ELF-1 (cell line): ENCODE data around the gene KCNC1.
A peak's percentile ranks its signal among the peaks of the same experiment; 100 is the strongest.

ENCODE experiments used
- DNase-seq: peaks from one replicate; pipeline ENCODE4 v3.0.0-alpha.2; 2016; ENCODE audit warnings: low read depth, low spot score

Gene KCNC1

DNA sequence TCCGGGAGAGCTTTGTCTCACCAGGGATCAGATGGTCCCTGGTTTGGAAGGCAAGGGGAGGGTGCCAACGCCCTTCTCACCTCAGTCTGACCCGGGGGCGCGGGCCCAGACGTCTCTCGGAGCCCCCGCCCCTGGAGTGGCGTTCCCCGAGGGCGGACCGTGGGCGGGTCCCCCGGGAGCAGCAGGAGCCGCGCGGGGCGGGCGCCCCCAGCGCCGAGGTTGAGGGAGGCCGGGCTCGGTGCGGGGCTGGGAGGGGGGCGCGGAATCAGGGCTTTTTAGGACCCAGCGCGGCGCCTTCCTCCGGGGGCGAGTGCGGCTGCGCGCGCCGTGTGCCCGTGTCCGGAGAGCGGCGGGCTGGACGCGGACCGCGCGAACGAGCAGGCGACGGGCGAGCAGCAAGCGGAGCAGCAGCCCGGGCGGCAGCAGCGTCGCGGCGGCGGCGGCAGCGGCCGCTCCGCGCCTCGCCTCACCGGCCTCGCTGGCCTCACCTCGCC lies at the start of gene KCNC1:
TSS of gene KCNC1 (plus strand) at position 364 of the 494 bp plus-strand sequence. CDS start 1,222 bp downstream, outside the sequence.
- DNase-seq: peak; percentile 37

DNA sequence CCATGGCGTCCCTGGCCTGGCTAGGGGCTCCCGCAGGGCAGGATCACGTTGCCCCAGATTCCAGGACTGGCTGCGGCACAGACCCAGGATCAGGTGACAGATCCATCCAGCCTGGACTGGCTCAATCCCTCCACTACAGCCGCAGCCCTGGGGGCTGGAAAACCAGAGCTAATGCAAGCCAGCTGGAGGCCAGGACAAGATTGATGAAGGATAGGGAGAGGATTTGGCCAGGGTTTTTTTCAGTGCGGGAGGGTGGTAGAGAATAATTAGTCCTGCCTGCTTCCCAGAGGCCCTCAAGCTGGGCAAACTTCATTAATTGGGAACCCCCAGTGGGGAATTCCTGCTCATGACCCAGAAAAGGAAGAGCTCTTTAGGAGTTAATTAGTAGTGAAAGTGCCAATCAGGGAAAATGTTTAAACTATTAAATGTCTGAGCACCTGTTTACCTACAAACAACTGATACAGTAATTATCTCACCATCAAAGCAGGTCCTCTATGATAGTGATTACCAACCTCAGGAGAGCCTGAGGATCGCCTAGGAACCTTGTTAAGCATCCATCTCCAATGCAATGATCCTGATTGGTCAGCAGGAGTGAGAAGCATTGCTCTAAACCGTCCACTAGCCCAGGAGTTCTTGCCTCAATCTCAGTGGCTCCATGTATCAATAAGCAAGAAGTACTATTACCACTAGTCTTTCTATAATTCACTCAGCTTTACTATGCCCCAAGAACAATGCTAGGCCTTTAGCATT lies 48.2 kb upstream of the KCNC1 start:
- DNase-seq: peak; percentile 94

DNA sequence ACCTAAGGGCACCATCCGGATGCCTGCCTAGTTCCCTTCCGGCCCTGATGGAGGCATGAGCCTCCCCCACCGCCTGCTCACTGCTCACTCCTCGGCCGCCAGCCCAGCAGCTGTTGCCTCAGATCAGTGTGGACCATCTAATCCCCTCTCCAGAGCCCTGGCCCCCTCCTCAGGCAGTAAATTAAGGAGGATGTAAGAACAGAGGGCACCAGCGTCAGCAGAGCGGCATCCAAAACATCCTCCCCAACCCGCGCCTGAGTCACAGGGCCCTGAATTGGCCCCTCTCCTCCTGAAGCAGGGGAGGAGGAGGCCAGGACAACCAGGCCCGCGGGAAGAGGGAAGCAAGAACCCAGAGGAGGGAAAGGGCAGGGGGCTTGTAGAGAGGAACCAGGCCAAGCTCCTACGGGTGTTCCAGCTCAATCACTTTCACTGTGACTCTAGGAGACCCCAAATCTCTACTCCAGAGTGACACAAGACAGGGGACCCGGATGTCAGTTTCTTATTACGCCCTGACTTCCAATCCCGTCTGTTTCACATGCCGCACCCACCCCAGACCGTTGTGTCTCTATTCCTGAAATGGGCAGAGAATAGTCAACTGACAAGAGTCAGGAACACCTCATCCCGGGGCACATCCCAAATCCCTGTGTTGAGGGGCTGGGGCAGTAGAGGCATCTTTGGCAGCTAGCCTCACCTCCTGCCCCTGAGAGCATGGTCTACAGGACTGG lies 46.5 kb upstream of the KCNC1 start:
- DNase-seq: no peak

DNA sequence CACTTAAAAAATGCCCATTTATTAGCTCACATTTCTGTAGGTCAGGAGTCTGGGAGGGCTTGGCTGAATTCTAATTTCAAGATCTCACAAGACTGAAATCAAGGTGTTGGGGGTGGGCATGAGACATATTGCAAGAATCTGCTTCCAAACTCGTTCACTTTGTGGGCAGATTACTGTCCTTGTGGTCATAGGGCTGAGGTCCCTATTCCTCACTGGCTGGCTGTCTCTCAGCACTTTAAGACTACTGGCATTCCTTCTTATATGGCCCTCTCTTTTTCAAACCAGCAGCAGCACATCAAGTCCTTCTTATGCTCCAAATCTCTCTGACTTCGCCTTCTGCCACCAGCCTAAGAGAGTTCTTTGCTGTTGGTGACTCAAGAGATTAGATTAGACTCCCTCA lies 43.0 kb upstream of the KCNC1 start:
- DNase-seq: no peak

DNA sequence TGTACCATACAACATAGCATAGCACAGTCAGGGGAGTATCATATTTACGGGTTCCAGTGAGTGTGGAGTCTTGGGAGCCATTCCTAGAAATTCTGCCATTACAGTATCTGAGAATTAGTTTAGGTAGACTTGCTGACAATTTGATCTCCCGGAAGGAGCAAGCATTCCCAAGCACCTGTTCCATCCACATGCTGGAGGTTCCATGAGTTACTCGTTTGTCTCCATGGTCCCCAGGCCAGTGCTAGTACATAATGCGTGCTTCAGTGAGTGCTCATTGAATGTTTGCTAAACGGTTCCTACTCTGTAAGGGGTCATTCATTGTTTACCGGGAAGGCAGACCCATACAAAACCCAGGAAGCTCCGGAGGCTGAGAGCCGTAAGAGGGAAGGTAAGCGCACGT lies 42.6 kb upstream of the KCNC1 start:
- no peak for DNase-seq

DNA sequence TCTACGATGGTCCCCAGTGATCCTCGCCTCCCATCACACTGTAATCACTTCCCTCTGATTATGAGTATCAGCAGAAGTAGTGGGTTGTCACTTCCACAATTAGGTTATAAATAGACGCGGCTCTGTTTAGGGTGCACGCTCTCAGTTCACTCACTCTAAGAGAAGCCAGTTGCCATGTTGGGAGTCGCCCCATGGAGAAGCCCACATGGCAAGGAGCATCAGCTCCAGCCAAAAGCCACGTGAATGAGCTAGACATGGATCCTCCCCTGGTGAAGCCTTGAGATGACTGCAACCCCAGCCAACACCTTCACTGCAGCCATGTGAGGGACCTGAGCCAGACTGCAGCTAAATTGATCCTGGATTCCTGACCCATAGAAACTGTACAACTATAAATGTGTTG lies 41.6 kb upstream of the KCNC1 start:
- DNase-seq: no peak

DNA sequence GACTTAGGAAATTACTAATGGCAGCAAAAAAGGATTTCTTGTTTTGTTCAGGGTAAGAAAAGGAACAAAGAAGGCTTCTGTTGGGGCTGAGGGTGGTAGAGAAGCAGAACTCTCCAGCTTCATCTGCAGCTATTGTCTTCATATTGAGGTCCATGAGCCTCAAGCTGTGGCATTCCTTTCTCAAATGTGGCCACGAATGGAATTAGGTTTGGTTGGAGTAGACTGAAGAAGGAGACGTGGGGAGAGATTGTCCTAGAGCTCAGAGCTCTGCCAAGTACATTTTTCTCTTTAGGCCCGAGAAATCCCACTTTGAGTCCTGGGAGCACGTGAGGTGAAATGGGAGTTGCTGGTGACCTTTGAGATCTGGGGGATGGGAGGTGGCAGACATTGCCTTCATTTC lies 41.0 kb upstream of the KCNC1 start:
- DNase-seq: no peak

DNA sequence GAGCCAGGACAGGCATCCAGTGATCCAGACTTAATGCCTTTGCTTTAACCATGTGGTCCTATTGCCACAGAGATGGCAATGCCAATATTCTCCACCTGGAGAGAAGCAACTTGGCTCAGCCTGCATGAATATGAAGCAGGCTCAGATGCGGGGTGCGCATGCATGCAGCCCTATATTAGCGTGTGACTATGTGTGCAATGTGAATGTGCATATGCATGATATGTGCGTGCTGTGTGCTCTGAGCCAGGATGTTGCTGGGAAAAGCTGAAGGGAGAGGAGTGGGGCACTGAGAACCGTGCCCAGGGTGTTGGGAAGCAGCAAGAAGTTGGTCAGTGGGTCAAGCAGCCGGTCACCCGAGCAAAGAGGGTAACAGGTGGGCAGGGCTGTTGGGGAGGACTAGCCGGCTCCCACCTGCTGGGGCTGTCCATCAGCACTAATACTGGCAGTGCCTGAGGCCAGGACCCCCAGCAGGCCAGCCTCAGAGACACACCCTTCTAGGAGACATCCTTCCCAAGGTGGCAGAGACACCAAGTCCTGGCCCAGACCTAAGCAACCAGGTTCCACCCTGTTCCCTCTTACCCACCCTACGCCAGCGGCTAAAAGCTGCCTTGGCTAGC lies 40.0 kb upstream of the KCNC1 start:
- no peak for DNase-seq

DNA sequence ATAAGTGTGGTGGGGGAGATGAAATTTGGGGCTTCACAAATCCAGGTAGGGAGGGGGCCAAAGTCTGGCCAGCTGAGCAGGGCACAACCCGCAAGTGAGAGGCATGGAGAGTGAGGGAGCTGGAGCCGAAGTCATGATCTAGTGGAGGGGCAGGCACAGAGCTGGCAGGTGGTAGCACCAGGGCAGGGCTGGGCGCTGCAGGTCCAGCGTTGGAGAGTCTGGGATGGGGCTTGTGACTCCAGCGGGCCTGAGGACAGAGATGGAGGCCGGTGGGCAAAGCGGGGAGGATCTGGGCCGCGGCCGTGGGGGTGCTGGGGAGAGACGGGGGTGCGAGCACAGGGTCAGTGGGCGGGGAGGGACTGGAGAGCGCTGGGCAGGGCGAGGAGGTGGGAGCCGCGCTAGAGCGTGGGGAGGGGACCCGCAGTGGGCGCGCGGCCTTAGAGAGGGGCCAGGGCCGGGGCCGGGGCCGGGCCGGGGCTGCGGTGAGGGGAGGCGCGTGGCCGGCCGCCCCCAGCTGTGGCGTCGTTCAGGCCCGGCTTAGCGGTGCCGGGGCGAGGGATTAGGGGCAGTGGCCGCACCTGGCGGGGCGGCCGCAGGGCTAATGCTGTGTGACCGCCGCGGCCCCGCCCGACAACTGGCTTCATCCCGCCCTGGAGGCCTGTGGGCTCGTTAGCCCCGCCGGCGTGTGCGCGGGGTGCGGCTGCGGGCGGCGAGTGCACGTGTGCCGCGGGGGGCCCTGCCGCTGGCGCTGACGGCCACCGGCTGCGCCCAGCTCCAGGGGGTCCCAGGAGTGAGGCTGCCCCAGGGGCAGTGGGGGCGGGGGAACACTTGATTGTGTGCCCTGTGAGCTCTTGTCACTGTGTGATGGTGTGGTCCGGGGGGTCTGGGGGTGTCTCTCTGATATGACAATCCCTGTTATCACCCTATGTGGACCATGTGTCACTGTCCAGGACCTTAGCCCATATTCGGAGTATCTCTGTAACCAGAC lies 38.8 kb upstream of the KCNC1 start:
- DNase-seq: no peak

DNA sequence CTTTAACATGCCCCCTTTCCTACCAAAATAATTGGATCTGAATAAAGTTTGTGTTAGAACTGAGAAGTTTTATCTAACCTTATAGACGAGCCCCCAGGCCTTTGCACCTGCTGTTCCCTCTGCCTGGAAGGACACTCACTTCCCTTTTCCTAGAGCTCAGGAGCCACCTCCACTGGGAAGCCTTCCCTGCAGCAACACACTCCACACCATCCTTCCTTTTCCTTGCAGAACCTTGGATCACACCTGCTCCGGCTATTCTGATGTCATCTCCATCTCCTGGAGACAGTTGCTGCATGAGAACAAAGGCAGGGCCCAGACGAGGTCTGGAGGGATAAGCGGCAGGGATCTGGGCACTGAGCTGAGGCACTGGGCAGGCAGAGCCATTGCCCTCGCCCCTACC lies 37.8 kb upstream of the KCNC1 start:
- DNase-seq: no peak

DNA sequence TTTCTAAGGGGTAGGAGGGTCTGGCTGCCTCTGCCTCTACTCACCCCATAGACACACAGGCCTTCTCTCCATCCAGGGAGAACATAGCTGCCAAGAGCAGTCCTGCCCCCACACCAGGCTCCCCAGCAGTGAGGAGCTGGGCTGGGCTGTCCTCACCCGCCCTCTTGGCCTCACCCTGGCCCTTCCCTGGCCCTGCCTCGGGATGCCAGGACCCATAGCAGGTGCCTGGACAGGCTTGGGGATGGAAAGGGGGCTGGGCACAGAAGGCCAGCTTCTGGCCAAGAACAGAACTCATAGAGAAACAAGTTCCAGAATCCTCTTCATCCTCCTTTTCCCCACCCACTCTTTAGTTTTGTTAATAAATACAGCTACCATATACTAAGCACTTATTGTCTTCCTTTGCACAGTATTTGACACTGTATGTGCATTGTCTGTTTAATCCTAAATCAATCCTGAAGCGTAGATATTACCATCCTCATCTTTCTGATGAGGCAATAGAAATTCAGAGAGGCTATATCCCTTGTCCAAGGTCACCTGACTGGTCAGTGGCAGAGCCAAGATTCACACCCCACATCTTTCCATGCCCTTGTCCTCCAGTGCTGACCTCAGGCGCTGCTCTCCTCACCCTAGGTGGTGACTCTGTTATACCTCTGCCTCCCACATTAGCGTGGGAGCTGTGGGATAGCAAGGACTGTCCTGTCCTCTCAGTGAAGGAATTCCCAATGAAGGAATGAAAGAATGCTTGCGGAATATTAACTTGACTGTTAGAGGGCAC lies 37.2 kb upstream of the KCNC1 start:
- DNase-seq: no peak

DNA sequence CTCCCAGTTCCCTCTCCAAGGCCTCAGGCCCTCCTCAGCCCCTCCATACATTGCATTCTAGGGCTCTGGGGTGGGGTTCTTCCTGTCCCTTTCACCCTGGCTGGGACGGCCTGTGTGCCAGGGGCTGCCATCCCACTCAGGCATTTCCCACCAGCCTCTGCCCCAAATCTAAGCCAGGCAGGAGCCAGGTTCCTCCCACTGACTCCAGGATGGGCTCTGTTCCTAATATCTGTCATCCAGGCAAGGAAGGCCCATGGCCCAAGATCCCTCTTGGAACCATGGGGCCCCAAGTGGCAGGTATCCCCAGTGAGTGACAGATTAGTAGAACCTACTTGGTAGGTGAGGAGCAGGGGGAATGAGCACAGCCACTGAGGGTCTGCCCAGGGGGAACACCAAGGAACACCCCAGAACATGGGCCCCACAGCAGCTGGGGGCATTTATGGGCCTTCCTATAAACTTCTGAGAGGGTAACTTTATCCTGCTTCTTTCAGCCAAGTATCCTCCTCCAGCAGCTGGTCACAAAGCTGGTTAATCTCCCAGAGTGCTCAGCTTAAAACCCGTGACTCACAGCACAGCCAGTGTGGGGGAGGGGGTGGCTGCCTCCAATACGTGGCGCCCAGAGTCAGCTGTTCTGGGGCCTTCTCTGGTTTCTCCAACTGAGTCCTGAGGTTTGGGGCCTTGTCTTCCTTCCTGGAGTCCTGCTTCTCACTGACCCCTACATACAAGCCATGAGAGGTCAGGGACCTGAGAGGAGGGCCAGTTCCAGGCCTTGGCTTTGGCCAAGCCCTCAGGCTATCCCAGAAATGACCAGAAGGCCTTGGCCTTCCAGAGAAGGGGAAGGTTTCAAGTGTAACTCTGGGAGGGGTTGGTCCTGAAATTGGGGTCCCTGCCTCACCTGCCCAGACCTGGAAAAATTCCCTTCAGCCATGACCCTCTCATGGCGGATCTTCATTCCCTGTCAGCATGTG lies 35.1 kb upstream of the KCNC1 start:
- peak; percentile 13 for DNase-seq

DNA sequence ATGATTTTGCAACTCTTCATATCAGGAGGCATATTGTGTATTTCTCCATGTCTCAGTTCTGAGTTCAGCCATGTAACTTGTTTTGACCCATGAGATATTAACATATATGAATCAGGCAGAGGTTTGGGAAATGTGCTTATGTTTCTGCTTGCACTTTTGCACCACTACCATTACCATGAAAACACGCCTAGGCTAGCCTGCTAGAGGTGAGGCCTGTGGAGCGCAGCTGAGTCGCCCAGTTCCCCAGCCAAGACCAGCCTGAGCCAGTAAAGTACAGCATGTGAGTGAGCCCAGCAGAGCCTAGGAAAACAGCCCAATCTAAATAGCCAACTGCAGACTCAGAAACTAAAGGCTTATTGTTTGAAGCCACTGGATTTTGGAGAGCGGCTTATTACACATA lies 33.6 kb upstream of the KCNC1 start:
- DNase-seq: no peak

DNA sequence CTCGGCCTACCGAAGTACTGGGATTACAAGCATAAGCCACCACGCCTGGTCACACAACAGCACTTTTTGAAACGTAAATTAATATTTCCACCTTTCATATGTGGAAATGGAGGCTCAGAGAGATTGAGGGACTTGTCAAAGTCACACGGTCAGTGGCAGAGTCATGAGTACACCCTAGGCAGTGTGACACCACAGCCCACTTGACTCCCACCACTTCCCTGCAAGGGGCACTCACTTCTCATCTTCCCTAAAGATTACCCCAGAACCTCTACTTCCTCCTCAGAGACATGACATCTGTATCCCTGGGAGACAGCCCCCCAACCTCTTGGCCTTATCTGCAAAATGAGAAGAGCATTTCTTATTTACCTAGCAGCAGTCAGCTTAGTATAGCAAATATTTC lies 31.7 kb upstream of the KCNC1 start:
- no peak for DNase-seq

DNA sequence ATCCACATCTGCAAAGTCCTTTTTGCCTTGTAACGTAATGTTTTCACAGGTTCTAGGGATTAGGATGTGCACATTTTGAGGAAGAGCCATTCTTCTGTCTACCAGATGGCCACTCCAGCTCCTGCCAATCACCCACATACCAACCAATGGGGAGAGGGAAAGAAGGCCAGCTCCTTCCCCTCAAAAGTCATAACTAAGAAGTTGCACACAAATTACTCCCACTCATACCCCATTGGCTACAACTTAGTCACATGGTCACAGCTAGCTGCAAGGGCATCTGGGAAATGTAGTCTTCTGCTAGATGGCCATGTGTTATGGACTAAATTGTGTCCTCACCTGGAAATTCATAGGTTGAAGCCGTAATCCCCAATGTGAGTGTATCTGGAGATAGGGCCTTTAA lies 30.6 kb upstream of the KCNC1 start:
- no peak for DNase-seq

DNA sequence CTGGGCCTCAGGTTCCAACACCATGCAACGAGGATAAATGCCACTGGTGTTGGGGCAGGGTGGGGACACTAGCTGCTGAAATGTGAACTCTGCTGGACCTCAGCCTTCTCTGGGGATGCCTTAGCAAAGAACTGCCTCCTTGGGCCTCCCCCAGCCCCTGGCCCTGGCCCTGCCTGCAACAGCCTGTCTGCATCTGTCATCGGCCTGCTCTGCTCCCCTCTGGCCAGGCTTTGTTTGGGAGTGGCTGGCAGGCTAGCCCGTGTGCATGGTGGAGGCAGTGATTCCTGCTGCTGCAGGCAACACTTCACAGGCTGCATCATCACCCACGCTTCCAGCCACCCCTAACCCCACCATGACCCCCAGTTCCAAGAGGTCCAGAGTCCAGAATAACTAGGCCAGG lies 26.8 kb upstream of the KCNC1 start:
- no peak for DNase-seq

DNA sequence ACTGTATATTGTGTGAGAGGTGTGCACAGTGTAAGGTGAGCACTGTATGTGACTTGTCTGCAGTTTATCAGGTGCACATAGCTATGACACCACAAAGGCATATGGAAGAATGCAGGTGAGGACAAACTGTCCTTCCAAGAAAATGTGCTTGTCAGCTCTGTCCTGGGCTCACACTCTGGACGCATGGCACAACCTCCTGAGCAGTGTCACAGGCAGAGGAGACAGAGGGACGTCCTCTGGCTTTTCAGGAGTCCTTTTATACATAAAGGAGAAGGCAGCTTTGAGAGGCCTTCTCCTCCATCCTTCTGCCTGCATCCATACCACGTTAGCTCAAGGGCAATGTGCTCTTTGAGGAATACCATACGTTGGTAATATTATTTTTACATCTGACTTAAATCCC lies 22.7 kb upstream of the KCNC1 start:
- no peak for DNase-seq

DNA sequence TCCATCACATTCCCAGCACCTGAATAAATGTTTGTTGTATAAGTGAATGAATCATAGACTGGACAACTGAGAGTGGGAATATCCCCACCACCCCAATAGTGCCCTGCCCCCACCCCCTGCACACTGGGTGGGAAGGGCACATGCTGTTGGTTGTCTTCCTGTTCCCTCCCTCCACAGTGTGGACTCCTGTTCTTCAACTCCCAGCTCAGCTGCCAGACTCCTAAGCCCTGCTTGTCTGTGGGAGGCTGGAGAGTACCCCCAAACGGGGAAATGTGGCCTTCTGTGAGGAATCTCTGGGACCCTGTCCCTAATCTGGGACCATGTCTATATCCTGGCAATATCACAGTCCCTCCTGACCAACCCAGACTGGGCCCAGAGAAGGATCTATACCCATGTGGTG lies 20.7 kb upstream of the KCNC1 start:
- no peak for DNase-seq

DNA sequence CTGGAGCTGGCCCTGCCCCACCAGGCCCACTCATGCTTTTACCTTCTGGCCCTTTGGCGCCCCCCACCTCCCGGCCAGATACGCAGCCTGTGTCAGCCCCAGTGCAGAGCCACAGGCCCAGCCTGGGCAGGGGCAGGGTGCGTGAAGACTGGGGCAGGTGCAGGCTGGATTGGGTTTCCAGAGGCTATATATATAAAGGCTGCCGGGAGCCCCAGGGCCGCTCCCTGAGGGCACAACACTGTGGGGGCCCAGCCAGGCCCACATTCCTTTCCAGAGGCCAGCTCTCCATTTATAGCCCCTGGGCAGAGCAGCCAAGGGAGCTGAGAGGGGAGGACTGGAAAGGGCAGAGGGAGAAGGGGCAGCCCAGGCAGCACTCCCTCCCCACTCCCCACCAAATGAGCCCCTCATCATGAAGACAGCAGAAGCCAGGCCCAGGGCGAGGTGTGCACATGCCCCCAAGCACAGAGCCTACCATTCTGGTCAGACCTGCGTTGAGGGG lies 20.2 kb upstream of the KCNC1 start:
- peak; percentile 62 for DNase-seq
